GM21367 (cell line): ENCODE data around the gene RUFY1.

Experiments used
- ATAC-seq: cut with Tn5 transposase; IDR thresholded peaks from one replicate; pipeline ENCODE4 v1.9.1; 2021; ENCODE audit not compliant: unreplicated experiment

Gene RUFY1

GRCh38 chr5:179603308-179603707 lies 53.0 kb downstream of the RUFY1 start:
- no peak for ATAC-seq

GRCh38 chr5:179605026-179605833 lies 54.9 kb downstream of the RUFY1 start:
- ATAC-seq: no peak

GRCh38 chr5:179606071-179606909 lies 55.9 kb downstream of the RUFY1 start:
- no peak for ATAC-seq

DNA sequence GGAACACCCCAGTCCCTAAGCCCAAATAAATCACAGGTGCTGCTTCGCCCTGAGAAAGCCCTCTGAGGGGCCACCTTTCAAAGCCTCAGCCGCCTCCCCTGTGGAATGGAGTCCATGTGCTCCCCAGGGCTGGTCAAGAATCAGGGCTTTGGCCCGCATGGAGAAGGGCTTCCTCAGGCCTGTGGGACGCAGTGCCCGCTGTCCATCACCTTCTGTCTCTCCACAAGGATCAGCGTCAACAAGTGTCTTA lies 56.5 kb downstream of the RUFY1 start:
- no peak for ATAC-seq

- ATAC-seq: no peak
Observed at GRCh38 chr5:179607160-179607931, 57.0 kb downstream of the RUFY1 start.

GRCh38 chr5:179608131-179608581 lies 57.8 kb downstream of the RUFY1 start:
- ATAC-seq: no peak

DNA sequence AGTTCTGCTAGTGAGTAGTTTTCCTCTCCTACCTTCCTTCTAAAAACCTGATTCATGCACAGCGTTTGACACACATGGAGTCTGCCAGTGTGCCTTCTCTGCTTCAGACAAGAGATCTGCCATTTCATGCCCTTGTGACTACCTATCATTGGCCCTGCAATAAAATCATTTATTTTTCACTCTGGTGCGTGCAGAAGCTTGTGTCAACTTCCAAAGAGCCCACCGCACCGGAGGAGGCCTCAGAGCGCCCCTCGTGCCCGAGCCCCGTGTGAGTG lies 59.4 kb downstream of the RUFY1 start:
- ATAC-seq: no peak

GRCh38 chr5:179610109-179610902 lies 60.0 kb downstream of the RUFY1 start:
- ATAC-seq: no peak

DNA sequence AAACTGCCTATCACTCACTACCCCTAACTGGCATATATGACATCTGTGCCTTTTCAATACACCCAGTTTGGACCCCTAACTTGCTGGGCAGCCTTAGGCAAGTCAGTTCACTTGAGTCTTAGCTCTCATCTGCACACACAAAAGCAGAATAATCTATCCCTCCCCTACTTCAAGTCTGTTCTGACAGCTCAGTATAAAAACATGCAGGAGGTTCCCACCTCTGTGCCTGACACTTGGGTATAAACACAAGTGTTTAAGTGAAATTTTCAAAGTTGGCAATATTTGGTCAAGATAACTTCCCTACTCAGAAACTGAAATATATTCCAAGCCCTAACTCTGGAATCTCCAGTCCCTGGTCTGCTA lies 60.5 kb downstream of the RUFY1 start:
- ATAC-seq: no peak

DNA sequence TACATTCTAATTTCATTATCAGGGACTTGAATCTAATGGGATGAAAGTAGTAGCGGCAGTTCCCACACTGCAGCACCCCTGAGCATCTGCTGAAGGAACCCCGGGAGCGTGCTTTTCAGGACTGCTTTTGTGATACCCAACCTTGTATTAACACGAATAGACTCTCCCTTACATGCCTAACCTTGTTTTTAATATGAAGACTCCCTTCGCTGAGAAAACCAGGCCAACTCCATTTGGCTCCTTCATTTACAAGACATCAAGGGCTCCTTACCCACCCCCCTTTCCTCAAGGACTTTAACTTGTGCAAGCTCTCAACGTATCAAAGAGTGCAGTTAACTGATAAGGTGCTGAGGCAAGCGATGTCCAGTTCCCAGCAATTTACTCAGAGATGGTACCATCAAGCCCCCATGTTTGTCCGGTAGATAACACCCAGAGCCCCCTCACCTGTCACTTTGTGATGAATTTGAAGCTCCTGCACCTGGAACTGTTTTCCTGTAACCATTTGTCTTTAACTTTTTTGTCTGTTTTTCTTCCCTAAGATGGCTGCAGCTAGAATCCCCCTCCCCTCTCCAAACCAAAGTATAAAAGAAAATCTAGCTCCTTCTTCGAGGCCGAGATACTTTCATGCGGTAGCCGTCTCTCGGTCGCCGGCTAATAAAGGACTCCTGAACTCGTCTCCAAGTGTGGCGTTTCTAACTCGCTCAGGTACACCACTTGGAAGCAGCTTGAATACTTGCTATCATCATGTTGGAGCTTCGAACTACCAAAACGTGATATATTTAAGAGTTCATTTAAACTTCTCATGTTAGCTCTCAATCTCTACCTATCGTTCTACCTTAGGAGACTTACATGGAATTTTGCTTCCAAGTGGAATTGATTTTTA lies 62.5 kb downstream of the RUFY1 start:
- no peak for ATAC-seq

- ATAC-seq: no peak
Observed at GRCh38 chr5:179613460-179614071, 63.2 kb downstream of the RUFY1 start.

GRCh38 chr5:179614745-179615144 lies 64.4 kb downstream of the RUFY1 start:
- no peak for ATAC-seq

- no peak for ATAC-seq
Observed at GRCh38 chr5:179615203-179615602, 64.8 kb downstream of the RUFY1 start.

- ATAC-seq: no peak
Observed at GRCh38 chr5:179616002-179616594, 65.7 kb downstream of the RUFY1 start.

DNA sequence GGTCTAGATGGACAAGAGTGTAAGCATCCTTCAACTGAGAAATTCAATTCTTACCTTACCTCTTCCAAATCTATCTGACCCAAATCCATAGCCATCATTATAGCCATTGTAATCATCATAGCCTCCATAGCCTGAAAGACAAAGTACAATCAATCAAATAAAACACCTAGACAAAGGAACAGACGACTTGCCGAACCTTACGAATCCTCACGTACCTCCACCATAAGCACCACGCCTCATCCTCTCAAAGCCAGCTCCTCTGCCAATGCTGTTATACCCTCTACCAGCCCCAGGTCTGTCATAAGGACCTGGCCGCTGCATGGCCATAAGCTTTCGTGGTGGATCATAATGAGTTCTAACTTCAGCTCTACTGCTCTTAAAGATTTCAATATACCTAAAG lies 67.6 kb downstream of the RUFY1 start:
- no peak for ATAC-seq

DNA sequence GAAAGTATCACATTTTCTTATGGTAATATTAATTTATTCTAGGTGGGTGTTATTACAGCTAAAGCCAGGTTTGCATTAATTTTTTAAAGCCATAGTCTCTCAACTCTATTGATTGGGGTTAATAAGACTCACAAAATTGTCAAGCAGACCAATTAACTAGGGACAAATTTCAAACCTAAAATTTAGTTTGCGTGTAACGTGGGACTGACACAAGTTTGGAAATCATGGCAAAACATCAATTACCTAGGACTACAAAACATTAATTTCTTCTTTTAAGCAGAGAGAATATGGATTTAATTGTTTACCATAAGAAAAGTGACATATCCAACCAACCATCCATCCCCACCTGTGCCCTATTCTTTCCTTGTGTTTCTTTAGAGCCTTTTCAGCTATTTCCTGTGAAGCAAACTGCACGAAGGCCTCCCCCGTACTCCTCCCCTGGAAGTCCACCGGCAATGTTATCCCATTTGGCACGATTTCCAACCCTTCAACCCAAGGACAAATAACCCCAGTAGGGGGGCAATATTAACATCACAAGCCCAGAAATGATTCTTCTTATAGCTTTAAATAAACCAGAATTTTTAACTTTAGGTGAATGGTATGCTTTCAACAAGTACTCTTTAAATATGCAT lies 68.7 kb downstream of the RUFY1 start:
- no peak for ATAC-seq

DNA sequence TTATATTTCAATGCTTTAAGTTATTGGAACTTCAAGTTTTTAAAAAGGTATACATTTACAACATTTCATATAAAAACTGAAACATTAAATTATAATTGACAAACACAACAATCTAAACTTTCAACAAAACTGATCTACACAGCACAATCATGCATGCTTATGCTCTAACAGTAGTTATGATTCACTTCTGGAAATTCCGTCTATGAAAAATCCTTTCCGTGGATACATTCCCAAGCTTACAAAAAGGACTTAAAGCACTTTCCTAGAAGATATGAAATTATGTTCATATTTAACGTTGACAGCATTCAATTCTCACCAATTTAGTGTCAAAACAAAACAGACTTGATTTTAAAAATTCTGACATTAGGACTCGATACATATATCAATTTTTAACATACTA lies 69.4 kb downstream of the RUFY1 start:
- ATAC-seq: no peak

- ATAC-seq: no peak
Observed at GRCh38 chr5:179620293-179620692, 69.9 kb downstream of the RUFY1 start.
